AG10803 (cell line): ENCODE results near the gene STYXL2.

Experiments
- DNase-seq: peaks from one replicate; pipeline ENCODE4 v3.0.0; 2010; ENCODE audit warnings: low read depth
- H3K4me3 ChIP-seq: 2 replicates; pipeline ENCODE4 v1.5.1; 2011; ENCODE audit warnings: mild to moderate bottlenecking, low read length, control low read depth
- TF ChIP-seq, protein P1 (sequence below): conservative IDR thresholded peaks from 2 replicates; pipeline ENCODE4 v1.5.1; 2011; ENCODE audit warnings: mild to moderate bottlenecking, low read length, control low read depth, inconsistent platforms

The STYXL2 gene

DNA sequence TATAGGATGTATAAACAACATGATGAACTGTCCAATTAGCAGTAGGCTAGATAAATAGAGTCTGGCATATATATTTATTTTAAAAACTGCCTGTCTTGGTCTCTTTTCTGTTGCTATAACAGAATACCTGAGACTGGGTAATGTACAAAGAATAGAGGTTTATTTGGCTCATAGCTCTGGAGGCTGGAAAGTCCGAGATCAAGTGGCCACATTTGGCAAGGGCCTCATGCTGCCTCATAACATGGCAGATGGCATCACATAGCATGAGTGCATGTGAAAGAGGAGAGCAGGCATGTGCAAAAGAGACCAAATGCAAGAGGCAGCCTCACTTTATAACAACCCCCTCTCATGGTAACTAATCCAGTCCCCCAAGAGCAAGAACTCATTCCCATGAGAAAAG lies 6.0 kb downstream of the STYXL2 start:
- no peak overlapping the region for H3K4me3 ChIP-seq

DNA sequence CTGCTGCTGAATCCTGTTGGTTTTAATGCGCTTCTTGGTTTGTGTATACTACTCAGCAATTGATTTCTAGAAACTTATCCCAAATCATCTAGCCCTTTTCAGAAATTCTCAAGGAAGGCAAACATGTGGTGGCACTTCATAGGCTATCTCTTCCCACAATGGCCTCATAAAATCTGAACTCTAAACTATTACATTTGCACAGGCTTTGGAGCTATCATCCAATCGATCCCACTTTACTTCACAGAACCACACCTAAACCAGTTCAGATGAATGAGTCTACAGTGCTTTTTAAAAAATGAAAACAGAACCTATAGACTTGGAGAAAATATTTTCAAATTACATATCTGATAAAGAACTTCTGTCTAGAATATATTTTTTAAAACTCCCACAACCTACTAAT lies 6.9 kb downstream of the STYXL2 start:
- TF ChIP-seq, protein P1, sequence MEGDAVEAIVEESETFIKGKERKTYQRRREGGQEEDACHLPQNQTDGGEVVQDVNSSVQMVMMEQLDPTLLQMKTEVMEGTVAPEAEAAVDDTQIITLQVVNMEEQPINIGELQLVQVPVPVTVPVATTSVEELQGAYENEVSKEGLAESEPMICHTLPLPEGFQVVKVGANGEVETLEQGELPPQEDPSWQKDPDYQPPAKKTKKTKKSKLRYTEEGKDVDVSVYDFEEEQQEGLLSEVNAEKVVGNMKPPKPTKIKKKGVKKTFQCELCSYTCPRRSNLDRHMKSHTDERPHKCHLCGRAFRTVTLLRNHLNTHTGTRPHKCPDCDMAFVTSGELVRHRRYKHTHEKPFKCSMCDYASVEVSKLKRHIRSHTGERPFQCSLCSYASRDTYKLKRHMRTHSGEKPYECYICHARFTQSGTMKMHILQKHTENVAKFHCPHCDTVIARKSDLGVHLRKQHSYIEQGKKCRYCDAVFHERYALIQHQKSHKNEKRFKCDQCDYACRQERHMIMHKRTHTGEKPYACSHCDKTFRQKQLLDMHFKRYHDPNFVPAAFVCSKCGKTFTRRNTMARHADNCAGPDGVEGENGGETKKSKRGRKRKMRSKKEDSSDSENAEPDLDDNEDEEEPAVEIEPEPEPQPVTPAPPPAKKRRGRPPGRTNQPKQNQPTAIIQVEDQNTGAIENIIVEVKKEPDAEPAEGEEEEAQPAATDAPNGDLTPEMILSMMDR: no peak
- no peak overlapping the region for H3K4me3 ChIP-seq
- no peak for DNase-seq

More for the DNA sequence above, 6.0 kb downstream of the STYXL2 start:
- TF ChIP-seq, protein P1: no peak
- no peak for DNase-seq

DNA sequence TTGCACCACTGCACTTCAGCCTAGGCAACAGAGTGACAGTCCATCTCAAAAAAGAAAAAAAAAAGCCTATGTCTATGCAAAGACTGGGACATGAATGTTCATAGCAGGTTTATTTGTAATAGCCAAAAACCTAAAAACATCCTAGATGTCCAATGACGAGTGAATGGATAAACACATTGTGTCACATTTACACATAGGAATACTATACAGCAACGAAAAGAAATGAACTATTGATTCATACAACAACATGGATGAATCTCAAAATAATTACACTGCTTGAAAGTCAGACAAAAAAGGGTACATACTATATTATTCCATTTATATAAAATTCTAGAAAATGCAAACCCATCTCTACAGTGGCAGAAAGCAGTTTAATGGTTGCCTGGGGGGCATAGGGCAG lies 7.9 kb downstream of the STYXL2 start:
- TF ChIP-seq, protein P1: no peak
- H3K4me3 ChIP-seq: no peak overlapping the region
- DNase-seq: no peak

DNA sequence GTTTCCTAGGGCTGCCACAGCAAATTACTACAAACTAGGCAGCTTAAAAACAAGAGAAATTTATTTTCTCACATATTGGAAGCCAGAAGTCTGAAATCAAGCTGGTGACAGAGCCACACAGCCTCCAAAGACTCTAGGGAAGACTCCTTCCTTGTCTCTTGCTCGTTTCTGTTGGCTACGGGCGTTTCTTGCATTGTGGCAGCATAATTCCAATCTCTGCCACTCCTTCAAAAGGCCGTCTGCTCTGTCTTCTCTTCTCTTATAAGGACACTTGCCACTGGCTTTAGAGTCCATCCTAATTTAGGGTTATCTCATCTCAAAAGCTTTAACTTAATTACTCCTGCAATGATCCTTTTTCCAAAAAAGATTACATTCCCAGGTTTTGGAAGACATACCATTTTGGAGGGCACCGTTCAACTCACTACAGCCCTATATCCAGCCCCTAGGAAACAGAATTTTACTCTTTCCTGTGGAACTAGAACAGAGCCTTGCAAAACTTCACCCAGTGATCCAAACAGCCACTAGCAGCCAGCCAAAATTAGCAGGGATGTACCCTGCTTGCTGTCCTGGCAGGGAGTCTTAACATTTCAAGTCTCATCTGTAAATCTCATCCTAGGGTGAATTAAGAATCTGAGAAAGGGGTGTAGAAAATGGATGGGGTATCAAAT lies 9.2 kb downstream of the STYXL2 start:
- TF ChIP-seq, protein P1: no peak
- no peak for DNase-seq
- no peak overlapping the region for H3K4me3 ChIP-seq

DNA sequence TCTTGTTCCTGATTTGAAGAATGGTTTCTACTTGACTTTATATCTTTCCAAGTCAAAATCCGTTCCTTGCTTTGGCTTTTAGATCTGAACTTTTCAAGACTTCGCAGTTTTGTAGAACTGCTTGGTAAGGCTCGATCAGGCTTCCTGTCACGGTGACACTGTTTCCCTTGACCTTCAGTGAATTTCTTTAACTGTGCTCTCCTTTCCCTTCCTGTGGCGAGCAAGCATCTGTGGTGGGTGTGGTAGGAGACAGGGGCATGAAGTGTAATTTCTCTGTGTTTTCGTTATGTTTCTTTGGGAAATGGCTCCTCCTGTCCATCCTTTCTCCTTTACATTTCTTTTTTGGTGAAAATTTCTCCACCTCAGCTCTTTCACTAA lies 10.4 kb downstream of the STYXL2 start:
- TF ChIP-seq, protein P1: no peak
- no peak for DNase-seq
- no peak overlapping the region for H3K4me3 ChIP-seq

DNA sequence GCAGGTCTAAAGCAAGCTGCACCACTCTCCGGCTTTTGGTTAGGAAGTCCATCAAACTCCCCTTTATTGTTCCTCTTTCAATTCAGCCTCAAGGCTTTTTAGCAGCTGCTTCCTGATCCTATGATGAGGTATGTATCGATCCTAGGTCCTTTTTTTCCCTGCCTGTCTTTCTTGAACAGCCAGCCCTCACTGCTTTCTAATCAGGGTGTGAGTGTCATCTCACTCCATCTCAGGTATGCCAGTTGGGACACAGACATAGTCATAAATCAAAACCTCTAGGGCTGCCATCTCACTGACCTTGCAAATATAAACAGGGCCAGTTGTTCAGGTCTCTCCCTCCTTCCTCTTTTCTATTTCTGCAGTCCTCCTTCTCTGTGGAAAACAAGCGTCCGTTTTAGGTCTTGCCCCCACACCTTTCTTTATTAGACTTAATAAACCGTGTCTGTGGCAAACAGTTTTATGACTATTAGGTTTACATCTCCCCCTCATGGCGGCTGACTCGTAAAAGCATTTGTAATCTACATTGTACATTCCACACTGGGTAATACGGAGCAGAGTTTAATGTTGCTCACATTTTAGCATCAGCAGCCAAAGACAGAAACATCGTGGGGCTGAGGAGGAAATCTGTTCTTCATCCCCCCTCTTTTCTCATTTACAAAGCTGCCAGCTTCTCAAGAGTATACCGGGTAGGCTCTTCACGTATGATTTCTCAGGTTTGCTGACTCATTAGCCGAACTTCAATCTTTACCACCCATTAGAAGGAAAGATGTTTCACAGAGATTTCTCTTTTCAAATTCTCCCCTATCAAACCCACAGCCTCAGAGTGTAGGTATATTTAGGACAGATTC lies 11.6 kb downstream of the STYXL2 start:
- DNase-seq: no peak
- TF ChIP-seq, protein P1: no peak
- H3K4me3 ChIP-seq: no peak overlapping the region

DNA sequence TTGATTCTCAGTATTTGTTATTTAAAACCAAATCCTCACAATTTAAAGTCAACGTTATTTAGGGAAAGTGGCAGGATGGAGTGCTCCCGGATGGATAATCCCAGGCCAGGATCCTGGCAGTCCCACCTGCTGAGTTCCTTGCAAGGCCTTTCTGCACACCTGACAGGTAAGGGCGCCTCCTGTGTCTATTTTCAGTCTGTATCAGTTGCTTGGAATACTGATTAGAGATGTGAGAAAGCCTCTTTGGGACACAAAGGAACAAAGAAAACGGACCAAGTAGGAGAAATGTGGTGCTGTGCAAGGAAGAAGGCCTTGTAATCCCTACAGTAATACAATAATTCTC lies 12.2 kb downstream of the STYXL2 start:
- DNase-seq: no peak
- TF ChIP-seq, protein P1: no peak
- no peak overlapping the region for H3K4me3 ChIP-seq
